ENCODE measurements around the gene PRDM16. TPM values are rescaled to one million over a fixed set of nuclear protein-coding genes. Genes with fewer than 3 reads are reported as not detected.

Gene PRDM16
- polyA plus RNA-seq, 1 donor from 2014 or later: not detected

DNA sequence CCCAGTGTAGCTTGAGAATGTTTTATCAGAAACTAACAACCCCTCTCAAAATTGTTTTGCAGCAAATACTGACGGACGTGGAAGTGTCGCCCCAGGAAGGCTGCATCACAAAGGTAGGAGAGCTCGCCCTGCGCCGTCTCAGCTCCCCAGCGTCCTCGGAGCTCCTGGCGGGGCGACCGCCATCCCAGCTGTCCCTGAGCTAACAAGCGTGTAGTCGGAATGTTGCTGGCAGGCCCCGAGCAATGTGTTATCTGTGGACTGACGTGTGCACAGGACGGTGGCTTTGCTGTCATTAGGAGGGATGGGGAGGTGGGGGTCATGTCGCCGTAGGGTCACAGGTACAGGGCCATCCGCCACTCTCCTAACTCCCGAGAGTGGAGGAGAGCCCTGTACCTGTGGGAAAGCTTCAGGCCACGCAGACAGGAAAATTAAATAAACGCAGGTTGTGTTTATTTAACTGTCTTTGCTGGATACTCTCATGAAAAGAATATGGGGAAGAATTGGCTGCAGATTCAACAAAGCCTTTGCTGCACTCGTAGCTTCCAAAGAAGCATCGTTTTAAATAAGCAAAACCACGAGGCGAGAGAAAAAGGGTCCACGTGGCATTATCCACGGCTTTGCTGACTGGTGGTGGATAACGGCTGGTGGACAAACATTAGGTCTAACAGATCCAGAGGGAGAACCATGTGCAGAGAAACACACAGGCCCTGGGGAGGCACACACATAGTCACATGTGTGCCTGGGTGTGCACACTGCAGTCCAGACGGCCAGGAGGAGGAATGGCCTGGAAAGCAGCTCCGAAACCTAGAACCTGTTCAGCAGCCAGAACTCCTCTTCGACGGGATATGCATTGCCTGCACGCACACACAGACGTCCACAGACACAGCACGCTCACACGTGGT, 175.3 kb downstream of the PRDM16 start:
- Mint-ChIP-seq H3K27ac (no peak overlapping the region), H3K36me3 (no peaks in the 10 kb centered on the region), H3K4me1 (peaks cover 0 to 3% (median 0%) of the 10 kb centered on the region in 3 donors), H3K4me3 (no peak overlapping the region), H3K9me3 (peaks cover 0 to 4% (median 0%) of the 10 kb centered on the region in 3 donors), H3K27me3 (peaks cover 12% of the 10 kb centered on the region)

DNA sequence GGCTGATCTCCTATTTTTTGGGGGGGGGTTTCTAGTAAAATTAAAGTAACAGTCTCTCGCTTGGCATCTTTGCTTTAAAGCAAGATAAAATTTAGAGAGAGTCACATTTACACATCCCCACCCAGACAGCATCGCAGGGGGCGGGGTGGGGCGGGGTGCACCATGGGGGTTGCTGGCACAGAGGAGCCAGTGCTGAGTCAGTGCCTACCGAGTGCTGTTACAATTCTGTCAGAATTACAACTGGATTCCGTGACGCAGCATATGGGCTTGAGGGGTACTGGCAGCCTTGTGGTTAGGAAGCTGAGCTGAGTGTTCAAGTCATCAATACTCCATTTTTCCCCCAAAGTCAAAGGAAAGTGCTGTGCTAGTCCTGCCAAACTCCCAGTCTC, 175.9 kb downstream of the PRDM16 start:
- Mint-ChIP-seq H3K4me3 (no peak overlapping the region), H3K36me3 (no peaks in the 10 kb centered on the region), H3K27me3 (peaks cover 14% of the 10 kb centered on the region), H3K27ac (no peak overlapping the region), H3K9me3 (peaks cover 0 to 4% (median 0%) of the 10 kb centered on the region in 3 donors), H3K4me1 (peaks cover 0 to 3% (median 0%) of the 10 kb centered on the region in 3 donors)

DNA sequence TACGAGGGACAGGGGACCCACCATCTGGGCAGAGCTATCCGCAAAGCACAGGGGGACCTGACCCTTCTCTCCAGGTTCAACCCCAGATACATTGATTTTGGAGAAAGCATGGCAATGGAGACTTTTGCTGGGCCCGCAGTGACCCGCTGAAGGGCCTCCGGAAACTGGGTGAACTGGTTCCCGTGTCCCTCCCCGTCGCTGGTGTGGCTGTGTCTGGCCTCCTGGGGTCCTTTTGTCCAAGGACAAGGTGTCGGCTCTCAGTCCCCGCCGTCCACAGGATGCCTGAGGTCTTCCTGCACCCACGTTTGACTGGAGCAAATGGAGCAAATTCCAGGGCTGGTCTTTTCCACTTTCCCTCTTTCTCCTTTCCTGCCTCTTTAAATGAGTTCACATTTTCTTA, 176.3 kb downstream of the PRDM16 start:
- H3K27me3 Mint-ChIP-seq: peaks cover 14% of the 10 kb centered on the region
- peaks cover 0 to 3% (median 0%) of the 10 kb centered on the region in 3 donors for H3K4me1 Mint-ChIP-seq
- H3K9me3 Mint-ChIP-seq: peaks cover 0 to 4% (median 0%) of the 10 kb centered on the region in 3 donors
- H3K36me3 Mint-ChIP-seq: no peaks in the 10 kb centered on the region
- no peak overlapping the region for H3K4me3 Mint-ChIP-seq
- no peak overlapping the region for H3K27ac Mint-ChIP-seq

DNA sequence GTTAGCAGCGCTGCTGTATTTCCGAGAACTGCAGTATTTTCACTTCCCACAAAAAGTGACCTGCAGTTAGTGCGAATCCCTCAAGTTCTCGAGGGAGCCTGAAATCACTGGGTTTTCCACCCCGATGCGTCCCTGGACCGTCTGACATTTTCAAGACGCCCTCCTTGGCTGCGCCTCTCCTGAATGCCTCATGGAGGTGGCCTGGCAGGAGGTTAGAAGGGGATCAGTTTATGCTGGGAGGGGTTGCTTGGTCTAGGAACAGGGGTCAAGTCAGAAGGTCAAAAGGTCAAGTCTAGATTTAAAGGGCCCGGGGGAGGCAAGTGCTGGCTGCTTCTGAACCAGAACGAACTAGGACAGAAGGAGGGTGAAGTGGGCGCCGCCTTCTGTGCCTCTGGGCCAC, 176.8 kb downstream of the PRDM16 start:
- no peaks in the 10 kb centered on the region for H3K36me3 Mint-ChIP-seq
- H3K27ac Mint-ChIP-seq: no peak overlapping the region
- H3K27me3 Mint-ChIP-seq: peaks cover 14% of the 10 kb centered on the region
- H3K4me3 Mint-ChIP-seq: no peak overlapping the region
- H3K9me3 Mint-ChIP-seq: peaks cover 0 to 4% (median 0%) of the 10 kb centered on the region in 3 donors
- peaks cover 0 to 3% (median 0%) of the 10 kb centered on the region in 3 donors for H3K4me1 Mint-ChIP-seq

DNA sequence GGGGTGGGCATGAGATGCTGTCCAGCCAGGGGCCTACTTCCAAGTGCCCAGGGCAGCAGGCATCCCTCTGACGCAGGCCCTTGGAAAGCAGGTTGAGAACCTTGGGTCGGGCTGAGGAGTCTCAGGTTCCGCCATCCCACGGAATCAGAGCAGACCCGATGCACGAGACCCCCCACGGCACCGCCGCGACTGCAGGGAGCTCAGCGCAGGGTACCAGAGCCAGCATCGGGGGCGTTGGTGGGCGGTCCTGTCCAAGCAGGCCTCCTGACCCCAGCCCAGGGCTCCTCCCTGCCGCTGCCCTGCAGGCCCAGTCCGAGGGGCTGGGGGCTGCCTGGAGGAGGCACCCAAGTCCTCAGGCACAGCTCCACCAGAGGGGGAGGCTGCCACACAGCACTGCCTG, 177.2 kb downstream of the PRDM16 start:
- no peak overlapping the region for H3K27ac Mint-ChIP-seq
- H3K9me3 Mint-ChIP-seq: peaks cover 0 to 4% (median 0%) of the 10 kb centered on the region in 3 donors
- H3K27me3 Mint-ChIP-seq: peaks cover 14% of the 10 kb centered on the region
- H3K36me3 Mint-ChIP-seq: no peaks in the 10 kb centered on the region
- no peak overlapping the region for H3K4me3 Mint-ChIP-seq
- H3K4me1 Mint-ChIP-seq: peaks cover 0 to 3% (median 0%) of the 10 kb centered on the region in 3 donors

DNA sequence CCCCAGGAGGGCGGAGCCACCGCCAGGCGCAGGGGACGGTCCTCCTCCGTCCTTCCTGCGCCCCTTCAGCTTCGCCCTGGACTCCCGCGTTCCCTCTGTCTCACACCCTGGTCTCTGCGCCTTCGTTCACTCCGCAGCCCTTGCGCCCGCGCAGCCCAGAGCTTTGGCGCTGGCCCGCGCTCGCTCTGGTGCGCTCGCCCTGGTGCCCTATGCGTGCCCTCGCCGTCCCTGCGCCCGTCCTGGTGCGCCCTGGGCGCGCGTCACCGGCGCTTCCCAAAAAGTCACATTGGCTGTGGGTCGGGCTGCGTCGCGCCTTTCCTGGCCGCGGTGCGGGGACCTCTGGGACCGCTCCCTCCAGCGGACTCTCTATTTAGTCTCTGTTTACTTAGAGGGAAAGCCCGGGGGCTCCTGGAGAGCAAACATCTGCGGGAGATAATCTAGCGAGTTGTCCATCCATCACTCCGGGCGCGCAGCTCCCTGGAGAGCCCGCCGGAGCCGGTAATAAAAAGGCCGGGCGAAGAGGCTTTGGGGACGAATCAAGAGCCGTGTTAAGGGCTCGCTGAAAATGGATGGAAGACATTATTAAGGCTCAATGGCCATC, 178.6 kb downstream of the PRDM16 start:
- peaks cover 0 to 3% (median 0%) of the 10 kb centered on the region in 3 donors for H3K4me1 Mint-ChIP-seq
- peaks cover 14% of the 10 kb centered on the region for H3K27me3 Mint-ChIP-seq
- H3K27ac Mint-ChIP-seq: no peak overlapping the region
- H3K36me3 Mint-ChIP-seq: no peaks in the 10 kb centered on the region
- peaks cover 0 to 4% (median 0%) of the 10 kb centered on the region in 3 donors for H3K9me3 Mint-ChIP-seq
- no peak overlapping the region for H3K4me3 Mint-ChIP-seq

DNA sequence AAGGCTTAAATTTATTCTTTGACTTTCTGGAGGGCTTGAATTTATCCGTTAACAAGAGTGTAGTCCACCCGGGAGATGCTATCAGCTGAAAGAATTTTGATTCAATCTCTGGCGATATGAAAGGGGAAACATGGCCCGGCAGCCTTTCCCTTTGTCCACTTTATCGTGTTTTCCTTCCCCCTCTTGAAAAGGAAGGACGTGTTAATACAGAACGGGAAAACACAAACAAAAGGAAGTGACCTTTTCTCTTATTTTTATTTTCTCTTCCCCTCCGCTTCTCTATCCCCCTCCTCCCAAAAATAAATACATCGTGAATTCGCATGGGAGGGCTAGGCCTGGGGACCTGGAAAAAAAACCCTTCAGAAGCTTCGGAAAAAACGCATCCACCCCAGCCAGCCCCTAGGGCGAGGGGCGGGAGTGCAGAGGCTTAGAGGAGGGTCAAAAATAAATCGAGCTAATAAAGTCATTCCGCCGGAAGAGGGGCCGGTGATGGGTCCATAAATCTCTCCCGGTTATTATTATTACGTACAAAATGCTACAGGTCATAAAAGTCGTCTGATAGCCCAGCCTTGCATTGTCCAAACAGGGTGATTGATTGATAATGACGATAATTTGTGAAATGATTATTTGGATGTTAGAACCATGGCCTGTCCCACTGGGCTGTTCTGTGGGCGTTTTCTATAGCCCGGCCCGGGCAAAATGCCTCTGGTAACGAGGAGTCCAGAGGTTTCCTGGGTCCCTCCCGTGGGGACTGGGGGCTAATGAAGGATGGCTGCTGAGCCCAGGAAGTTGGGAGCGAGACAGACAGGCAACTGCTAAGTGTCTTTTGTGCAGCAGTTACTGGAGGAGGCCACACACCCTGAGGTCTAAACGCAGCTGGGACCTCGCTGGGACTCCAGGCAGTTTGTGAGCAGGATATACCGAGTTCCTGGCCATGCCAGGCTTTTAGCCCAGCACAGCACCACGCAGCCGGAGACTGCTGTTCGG, 179.4 kb downstream of the PRDM16 start:
- H3K9me3 Mint-ChIP-seq: peaks cover 0 to 2% (median 0%) of the 10 kb centered on the region in 3 donors

DNA sequence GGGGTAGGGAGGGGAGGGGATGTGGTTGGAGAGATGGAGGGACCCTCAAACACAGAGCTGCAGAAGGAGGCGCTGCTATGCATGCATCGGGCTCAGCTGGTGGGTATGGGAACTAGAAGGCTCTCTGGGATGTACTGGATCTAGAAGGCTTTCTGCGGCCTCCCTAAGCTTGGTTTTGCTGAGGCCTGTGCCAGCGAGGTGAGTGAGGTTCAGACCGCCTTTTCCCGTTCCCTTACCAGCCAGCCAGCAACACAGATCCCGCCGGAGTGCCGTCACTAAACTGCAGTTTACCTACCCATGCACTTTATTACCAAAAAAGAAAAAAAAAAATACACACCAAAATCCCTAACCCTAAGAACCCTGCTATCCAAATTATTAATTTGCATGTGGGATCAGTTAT, 180.2 kb downstream of the PRDM16 start:
- H3K36me3 Mint-ChIP-seq: no peaks in the 10 kb centered on the region
- H3K9me3 Mint-ChIP-seq: peaks cover 0 to 2% (median 2%) of the 10 kb centered on the region in 3 donors
- peaks cover 0 to 3% (median 0%) of the 10 kb centered on the region in 3 donors for H3K4me1 Mint-ChIP-seq
- peaks cover 14% of the 10 kb centered on the region for H3K27me3 Mint-ChIP-seq
- no peak overlapping the region for H3K4me3 Mint-ChIP-seq
- H3K27ac Mint-ChIP-seq: no peak overlapping the region

More for the DNA sequence above, 179.4 kb downstream of the PRDM16 start:
- no peaks in the 10 kb centered on the region for H3K36me3 Mint-ChIP-seq
- H3K27me3 Mint-ChIP-seq: peaks cover 14% of the 10 kb centered on the region
- no peak overlapping the region for H3K4me3 Mint-ChIP-seq
- no peak overlapping the region for H3K27ac Mint-ChIP-seq
- peaks cover 0 to 3% (median 0%) of the 10 kb centered on the region in 3 donors for H3K4me1 Mint-ChIP-seq

DNA sequence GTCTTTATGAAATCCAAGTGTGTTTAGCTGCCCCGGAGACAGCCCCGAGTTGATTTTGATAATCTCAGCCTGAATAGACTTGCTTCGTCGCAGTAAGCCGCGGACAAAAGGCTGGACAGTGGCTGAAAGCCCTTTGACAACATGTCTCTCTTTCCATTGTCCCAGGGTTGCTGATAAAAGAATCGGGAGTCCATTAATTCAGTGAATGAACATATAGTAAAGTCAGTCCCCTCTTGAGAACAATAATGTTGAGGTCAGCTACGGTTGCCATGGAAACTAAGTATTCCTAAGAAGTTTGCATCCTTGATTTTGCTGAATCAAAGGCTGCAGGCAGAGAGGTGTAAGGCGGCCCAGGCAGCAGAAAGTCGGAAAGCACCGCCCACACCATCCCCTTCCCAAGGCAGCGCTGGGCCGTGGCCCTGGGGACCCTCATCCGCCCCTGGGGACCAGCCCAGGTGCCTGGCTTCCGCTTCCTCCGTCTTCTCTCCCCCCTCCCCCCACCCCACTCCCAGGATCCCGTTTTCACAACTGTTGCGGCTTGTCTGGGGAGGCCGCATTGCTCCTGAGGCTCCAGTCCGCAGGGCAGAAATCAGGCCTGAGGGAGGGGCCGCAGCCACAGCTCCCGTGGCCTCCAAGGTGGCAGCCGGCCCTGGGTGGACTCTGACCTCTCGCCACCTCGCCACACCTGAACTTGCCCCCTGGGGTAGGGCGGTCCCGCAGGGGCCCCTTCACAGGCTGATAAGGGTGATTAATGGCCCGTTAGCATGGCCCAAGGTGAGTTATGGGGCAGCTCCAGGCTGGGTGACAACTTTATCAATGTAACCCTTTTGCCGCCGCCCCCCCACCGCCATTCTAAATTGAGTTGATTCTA, 180.9 kb downstream of the PRDM16 start:
- Mint-ChIP-seq H3K4me1 (peaks cover 0 to 3% (median 0%) of the 10 kb centered on the region in 3 donors), H3K36me3 (no peaks in the 10 kb centered on the region)

DNA sequence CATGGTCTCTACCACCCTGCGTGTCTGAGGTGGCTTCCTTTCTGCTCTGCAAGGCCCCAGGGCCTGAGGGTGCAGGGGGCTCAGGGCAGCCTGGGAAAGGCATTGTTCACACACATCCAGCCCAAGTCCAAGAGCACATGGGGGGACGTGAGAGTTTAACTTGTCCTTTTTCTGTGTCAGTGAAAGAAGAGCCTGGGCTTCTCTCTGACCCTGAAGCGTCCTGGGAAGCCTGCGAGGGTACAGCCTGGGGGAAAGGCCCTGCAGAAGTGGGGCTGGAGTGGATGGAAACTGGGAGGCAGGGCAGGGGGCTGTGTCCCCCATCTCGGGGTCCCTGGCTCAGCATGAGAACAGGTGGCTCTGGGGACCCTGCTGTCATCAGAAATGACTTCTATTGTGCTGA, 181.6 kb downstream of the PRDM16 start:
- Mint-ChIP-seq H3K27me3 (peaks cover 14% of the 10 kb centered on the region), H3K36me3 (no peaks in the 10 kb centered on the region), H3K4me1 (peaks cover 0 to 3% (median 0%) of the 10 kb centered on the region in 3 donors), H3K4me3 (no peak overlapping the region), H3K9me3 (peaks cover 0 to 2% (median 2%) of the 10 kb centered on the region in 3 donors), H3K27ac (peak overlapping the region in 1 of 3 donors; percentile 26)

More for the DNA sequence above, 180.9 kb downstream of the PRDM16 start:
- Mint-ChIP-seq H3K4me3 (no peak overlapping the region), H3K27ac (no peak overlapping the region), H3K27me3 (peaks cover 14% of the 10 kb centered on the region), H3K9me3 (peaks cover 0 to 2% (median 2%) of the 10 kb centered on the region in 3 donors)

DNA sequence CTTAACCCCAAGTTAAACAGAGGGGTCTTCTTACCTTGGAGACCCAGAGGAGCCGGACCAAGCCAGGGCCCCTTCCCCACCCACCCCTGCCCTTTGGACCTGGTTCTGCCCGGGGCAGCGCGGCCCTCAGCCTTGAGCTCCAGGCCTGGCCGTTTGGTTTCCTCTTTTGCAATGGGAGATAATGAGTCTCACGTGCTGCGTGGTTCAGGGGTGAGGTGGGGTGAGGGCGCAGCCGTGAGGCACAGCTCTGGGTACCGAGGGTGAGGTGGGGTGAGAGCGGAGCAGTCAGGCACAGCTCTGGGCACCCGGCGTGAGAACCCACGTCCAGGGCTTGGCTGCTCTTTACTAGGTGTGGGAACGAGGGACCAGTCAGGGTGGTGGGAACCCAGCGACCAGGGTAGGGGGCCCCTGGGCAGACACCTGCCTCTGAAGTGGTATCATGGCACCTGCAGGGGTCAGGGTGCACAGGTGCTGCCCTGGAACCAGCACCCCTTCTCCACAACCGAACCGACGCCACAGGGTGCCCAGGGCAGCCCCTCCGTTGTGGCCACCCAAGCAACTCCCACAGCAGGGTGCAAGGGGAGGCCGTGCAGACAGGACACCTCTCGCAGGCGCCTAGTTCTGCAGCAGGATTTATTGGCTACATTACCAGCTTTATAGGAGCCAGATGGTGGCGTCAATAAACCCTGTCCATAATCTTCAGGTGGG, 182.2 kb downstream of the PRDM16 start:
- Mint-ChIP-seq H3K9me3 (peaks cover 0 to 2% (median 2%) of the 10 kb centered on the region in 3 donors), H3K36me3 (no peaks in the 10 kb centered on the region), H3K27me3 (peaks cover 14% of the 10 kb centered on the region), H3K4me3 (no peak overlapping the region), H3K27ac (no peak overlapping the region), H3K4me1 (peaks cover 0 to 3% (median 0%) of the 10 kb centered on the region in 3 donors)

DNA sequence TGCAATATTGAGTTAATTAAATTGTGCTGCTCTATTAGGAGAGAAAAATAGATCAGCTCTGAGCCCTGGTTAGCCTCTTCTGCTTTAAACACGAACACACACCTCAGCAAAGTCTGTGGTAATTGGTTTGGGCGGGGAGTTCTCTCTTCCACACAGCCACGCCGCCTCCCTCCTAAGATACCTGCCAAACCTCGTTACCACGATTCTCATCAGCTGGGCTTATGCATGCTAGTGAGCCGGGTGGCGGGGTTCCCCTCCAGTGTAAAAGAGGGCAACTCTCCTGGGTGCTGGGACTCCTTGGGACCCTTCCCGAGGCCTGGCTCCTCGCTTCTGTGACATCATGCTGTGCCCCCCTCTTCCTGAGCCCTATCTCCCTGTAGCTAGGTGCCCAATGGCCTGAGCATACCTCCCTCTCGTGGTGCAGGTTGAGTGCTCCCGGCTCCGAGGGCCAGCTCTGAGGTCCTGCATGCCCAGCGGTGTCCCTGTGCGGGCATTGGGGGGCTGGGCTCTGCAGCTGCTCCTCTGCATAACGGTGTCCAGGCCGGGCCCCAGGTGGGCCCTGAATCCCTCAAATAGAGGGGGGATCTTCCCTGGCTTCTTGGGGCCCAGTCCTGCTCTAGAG, 182.9 kb downstream of the PRDM16 start:
- H3K36me3 Mint-ChIP-seq: no peaks in the 10 kb centered on the region
- peaks cover 0 to 2% (median 0%) of the 10 kb centered on the region in 3 donors for H3K4me1 Mint-ChIP-seq
- H3K27me3 Mint-ChIP-seq: peaks cover 11% of the 10 kb centered on the region
- H3K4me3 Mint-ChIP-seq: no peak overlapping the region
- H3K9me3 Mint-ChIP-seq: peaks cover 0 to 4% (median 2%) of the 10 kb centered on the region in 3 donors
- H3K27ac Mint-ChIP-seq: no peak overlapping the region

DNA sequence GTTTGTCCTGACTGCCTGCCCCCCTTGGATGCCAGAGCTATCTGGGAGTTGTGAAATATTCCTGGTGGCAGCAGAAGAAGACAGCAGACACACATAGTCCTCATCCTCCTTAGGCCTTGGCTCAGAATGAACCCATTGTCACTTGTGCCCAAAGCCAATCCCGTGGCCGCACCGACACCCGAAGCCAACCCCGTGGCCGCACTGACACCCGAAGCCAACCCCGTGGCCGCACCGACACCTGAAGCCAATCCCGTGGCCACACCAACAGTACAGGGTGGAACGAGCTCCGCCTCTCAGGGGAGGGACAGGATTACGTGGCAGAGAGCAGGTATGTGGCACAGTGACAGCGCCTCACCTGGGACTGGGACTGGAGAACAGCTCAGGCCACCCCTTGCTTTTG, 186.7 kb downstream of the PRDM16 start:
- no peaks in the 10 kb centered on the region for H3K27me3 Mint-ChIP-seq
- H3K4me3 Mint-ChIP-seq: no peak overlapping the region
- H3K27ac Mint-ChIP-seq: no peak overlapping the region
- no peaks in the 10 kb centered on the region for H3K36me3 Mint-ChIP-seq
- H3K4me1 Mint-ChIP-seq: no peaks in the 10 kb centered on the region
- peaks cover 3 to 6% (median 4%) of the 10 kb centered on the region in 3 donors for H3K9me3 Mint-ChIP-seq

Data from IgD-negative memory B cell (primary cell).